HepG2 (cell line): Measurements from ENCODE around the gene GPR55.

Experiments
- ATRX ChIP-seq: sonication (generic); formaldehyde crosslinking; IDR thresholded peaks from 2 replicates; pipeline ENCODE4 v1.4.0; 2020; ENCODE audit warnings: missing genetic modification reagents, borderline replicate concordance
- FIP1L1 ChIP-seq: fragments of 200-400 bp; formaldehyde crosslinking; IDR thresholded peaks from 2 replicates; pipeline ENCODE4 v1.6.1; 2018; ENCODE audit warnings: low read depth, mild to moderate bottlenecking, low read length, moderate library complexity, borderline replicate concordance; ENCODE audit not compliant: insufficient read depth
- KDM1A ChIP-seq: IDR thresholded peaks from 2 replicates; pipeline ENCODE4 v1.6.1; 2016; ENCODE audit warnings: missing compliant biosample characterization
- MAFK ChIP-seq, 2 experiments: IDR thresholded peaks in 1 of 2; conservative IDR thresholded peaks in 1 of 2; 2 replicates each; pipeline ENCODE4 v1.6.1; 2011; ENCODE audit warnings: improper control_type of control experiment in 2 of 2, low read length in 2 of 2
- ZNF775 ChIP-seq: sonication (generic); formaldehyde crosslinking; IDR thresholded peaks from 2 replicates; pipeline ENCODE4 v1.4.0; 2020; ENCODE audit warnings: missing genetic modification reagents, mild to moderate bottlenecking, moderate library complexity, borderline replicate concordance
- ZNF816 ChIP-seq: sonication (generic); formaldehyde crosslinking; IDR thresholded peaks from 2 replicates; pipeline ENCODE4 v1.8.0; 2022; ENCODE audit warnings: missing genetic modification reagents, mild to moderate bottlenecking, borderline replicate concordance
- TF ChIP-seq, protein P1 (sequence below): sonication (generic); formaldehyde crosslinking; IDR thresholded peaks from 2 replicates; pipeline ENCODE4 v1.4.0; 2020; ENCODE audit warnings: missing genetic modification reagents
- TF ChIP-seq, protein P2 (sequence below): sonication (generic); formaldehyde crosslinking; IDR thresholded peaks from 2 replicates; pipeline ENCODE4 v1.5.0; 2020; ENCODE audit warnings: mild to moderate bottlenecking, missing genetic modification reagents

DNA sequence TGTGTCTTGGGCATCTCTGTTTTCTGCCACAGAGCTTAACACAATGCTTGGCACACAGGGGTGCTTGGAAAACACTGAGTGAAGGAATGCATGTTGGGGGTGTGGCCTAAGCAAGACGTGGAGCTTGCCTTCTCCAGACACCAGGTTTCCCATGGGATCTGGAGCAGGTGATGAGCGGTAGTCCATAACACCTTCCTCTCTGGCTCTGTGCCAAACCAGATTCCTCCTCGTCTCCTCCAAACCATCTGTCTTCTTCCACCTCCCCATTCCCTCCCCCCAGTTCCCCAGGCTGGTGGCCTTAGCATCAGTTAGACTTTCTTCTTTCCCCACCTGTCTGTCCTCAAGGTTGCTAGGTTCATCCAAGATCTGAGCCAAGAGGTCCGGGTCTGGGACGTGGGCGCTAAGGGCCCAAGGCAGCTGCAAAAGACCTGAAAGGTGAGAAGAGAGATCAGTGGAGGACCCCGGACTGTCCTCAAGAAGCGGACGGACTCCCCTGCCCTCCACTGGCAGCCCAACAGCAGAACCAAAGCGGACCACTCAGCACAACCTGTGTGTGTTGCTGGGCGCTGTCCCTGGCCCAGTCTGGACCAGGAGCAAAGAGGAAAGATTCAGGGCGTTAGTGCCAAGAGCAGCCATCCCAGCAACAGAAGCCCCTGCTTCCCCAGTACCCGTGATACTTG lies 61.5 kb downstream of the GPR55 start:
- TF ChIP-seq KDM1A (CRISPR knock-in tag) (no peak), MAFK (conservative IDR thresholded peaks at IDR 0.05 in 1 of 2, IDR thresholded peaks at IDR 0.05 in 1 of 2; ENCODE audit: low read length in 2 of 2) (no peak), FIP1L1 (no peak), ZNF816 (CRISPR knock-in tag) (no peak), ATRX (no peak), ZNF775 (CRISPR knock-in tag) (no peak)
- TF ChIP-seq, protein P1, sequence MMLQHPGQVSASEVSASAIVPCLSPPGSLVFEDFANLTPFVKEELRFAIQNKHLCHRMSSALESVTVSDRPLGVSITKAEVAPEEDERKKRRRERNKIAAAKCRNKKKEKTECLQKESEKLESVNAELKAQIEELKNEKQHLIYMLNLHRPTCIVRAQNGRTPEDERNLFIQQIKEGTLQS (CRISPR knock-in tag), result no peak
- TF ChIP-seq, protein P2, sequence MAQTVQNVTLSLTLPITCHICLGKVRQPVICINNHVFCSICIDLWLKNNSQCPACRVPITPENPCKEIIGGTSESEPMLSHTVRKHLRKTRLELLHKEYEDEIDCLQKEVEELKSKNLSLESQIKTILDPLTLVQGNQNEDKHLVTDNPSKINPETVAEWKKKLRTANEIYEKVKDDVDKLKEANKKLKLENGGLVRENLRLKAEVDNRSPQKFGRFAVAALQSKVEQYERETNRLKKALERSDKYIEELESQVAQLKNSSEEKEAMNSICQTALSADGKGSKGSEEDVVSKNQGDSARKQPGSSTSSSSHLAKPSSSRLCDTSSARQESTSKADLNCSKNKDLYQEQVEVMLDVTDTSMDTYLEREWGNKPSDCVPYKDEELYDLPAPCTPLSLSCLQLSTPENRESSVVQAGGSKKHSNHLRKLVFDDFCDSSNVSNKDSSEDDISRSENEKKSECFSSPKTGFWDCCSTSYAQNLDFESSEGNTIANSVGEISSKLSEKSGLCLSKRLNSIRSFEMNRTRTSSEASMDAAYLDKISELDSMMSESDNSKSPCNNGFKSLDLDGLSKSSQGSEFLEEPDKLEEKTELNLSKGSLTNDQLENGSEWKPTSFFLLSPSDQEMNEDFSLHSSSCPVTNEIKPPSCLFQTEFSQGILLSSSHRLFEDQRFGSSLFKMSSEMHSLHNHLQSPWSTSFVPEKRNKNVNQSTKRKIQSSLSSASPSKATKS (CRISPR knock-in tag), result no peak
